D341Med (cell line): ENCODE data around the gene STRN4.
A peak's percentile ranks its signal among the peaks of the same experiment; 100 is the strongest.
"Not testable (repeated sequence)": the region's sequence is repeated elsewhere in the genome, so short reads cannot be mapped to it uniquely, and the experiment has no call there.

ENCODE experiments used
- DNase-seq: peaks from one replicate; pipeline ENCODE4 v3.0.0; 2012; ENCODE audit warnings: low spot score

Gene STRN4

GRCh38 chr19:46773018-46773399 lies 26.8 kb upstream of the STRN4 start:
- DNase-seq, result no peak

GRCh38 chr19:46772170-46773017 lies 26.1 kb upstream of the STRN4 start:
- no peak for DNase-seq

DNA sequence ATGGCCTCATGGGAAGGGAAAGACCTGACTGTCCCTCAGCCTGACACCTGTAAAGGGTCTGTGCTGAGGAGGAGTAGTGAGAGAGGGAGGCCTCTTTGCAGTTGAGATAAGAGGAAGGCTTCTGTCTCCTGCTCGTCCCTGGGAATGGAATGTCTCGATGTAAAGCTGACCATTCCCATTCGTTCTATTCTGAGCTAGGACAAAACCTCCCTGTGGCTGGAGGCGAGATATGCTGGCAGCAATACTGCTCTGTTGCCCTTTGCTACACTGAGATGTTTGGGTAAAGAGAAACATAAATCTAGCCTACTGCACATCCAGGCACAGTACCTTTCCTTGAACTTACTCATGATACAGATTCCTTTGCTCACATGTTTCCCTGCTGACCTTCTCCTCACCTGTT lies 22.5 kb upstream of the STRN4 start:
- DNase-seq, result not testable (repeated sequence)

GRCh38 chr19:46766569-46767317 lies 20.5 kb upstream of the STRN4 start:
- peak; percentile 77 for DNase-seq

GRCh38 chr19:46764817-46765291 lies 18.6 kb upstream of the STRN4 start:
- peak; percentile 11 for DNase-seq

GRCh38 chr19:46762245-46762890 lies 16.1 kb upstream of the STRN4 start:
- DNase-seq, result no peak

GRCh38 chr19:46761418-46761831 lies 15.2 kb upstream of the STRN4 start:
- DNase-seq, result no peak

DNA sequence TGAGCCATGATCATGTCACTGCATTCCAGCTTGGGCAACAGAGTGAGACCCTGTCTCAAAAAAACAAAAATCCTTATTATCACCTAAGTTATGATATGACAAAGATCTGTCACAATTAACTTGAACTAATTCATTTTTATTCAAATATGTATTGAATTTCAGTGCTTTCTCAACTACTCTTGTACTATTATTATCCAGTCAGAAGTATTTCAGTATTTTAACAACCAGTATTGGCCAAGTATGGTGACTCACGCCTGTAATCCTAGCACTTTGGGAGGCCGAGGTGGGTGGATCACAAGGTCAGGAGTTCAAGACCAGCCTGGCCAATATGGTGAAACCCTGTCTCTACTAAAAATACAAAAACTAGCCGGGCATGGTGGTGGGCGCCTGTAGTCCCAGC lies 14.6 kb upstream of the STRN4 start:
- DNase-seq, result not testable (repeated sequence)

DNA sequence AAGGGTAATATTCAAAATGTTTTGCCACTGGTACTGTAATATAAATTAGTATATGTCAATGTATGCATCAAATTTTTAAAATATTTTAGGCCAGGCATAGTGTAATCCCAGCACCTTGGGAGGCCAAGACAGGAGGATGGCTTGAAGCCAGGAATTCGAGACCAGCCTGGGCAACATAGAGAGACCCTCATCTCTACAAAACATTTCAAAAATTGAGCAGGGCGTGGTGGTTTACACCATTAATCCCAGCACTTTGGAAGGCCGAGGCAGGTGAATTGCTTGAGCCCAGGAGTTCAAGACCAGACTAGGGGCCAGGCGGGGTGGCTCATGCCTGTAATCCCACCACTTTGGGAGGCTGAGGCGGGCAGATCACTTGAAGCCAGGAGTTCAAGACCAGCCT lies 14.1 kb upstream of the STRN4 start:
- DNase-seq, result no peak

GRCh38 chr19:46759817-46760333 lies 13.6 kb upstream of the STRN4 start:
- peak; percentile 12 for DNase-seq

- no peak for DNase-seq
Observed at GRCh38 chr19:46759206-46759605, 13.0 kb upstream of the STRN4 start.

DNA sequence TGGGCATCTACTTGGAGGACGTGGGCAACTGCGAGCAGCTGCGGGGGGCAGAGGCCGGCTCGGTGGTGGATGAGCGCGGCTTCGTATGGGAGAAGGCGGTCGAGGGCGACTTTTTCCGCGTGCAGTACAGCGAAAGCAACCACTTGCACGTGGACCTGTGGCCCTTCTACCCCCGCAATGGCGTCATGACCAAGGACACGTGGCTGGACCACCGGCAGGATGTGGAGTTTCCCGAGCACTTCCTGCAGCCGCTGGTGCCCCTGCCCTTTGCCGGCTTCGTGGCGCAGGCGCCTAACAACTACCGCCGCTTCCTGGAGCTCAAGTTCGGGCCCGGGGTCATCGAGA lies 10.3 kb upstream of the STRN4 start:
- peak; percentile 20 for DNase-seq

DNA sequence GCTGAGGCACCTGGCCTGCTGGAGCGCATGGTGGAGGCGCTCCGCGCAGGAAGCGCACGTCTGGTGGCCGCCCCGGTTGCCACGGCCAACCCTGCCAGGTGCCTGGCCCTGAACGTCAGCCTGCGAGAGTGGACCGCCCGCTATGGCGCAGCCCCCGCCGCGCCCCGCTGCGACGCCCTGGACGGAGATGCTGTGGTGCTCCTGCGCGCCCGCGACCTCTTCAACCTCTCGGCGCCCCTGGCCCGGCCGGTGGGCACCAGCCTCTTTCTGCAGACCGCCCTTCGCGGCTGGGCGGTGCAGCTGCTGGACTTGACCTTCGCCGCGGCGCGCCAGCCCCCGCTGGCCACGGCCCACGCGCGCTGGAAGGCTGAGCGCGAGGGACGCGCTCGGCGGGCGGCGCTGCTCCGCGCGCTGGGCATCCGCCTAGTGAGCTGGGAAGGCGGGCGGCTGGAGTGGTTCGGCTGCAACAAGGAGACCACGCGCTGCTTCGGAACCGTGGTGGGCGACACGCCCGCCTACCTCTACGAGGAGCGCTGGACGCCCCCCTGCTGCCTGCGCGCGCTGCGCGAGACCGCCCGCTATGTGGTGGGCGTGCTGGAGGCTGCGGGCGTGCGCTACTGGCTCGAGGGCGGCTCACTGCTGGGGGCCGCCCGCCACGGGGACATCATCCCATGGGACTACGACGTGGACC lies 9.7 kb upstream of the STRN4 start:
- DNase-seq, result peak; percentile 30

DNA sequence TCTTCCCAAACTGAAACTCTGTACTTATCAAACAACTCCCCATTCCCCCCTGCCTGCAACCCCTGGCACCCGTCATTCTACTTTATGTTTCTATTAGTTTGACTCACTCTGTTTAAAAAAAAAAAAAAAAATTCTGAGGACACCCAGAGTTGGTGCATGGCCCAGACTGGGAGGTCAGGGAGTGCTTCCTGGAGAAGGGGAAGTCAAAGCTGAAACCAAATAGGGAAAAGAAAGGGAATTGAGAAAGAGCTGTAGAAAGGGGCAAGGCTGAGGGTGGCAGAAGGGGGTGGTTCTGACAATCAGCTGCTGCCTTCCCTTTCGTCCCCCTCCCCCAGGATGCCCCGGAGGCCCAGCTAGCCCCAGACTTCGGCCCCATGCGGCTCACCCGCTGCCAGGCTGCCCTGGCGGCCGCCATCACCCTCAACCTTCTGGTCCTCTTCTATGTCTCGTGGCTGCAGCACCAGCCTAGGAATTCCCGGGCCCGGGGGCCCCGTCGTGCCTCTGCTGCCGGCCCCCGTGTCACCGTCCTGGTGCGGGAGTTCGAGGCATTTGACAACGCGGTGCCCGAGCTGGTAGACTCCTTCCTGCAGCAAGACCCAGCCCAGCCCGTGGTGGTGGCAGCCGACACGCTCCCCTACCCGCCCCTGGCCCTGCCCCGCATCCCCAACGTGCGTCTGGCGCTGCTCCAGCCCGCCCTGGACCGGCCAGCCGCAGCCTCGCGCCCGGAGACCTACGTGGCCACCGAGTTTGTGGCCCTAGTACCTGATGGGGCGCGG lies 9.0 kb upstream of the STRN4 start:
- DNase-seq, result no peak

DNA sequence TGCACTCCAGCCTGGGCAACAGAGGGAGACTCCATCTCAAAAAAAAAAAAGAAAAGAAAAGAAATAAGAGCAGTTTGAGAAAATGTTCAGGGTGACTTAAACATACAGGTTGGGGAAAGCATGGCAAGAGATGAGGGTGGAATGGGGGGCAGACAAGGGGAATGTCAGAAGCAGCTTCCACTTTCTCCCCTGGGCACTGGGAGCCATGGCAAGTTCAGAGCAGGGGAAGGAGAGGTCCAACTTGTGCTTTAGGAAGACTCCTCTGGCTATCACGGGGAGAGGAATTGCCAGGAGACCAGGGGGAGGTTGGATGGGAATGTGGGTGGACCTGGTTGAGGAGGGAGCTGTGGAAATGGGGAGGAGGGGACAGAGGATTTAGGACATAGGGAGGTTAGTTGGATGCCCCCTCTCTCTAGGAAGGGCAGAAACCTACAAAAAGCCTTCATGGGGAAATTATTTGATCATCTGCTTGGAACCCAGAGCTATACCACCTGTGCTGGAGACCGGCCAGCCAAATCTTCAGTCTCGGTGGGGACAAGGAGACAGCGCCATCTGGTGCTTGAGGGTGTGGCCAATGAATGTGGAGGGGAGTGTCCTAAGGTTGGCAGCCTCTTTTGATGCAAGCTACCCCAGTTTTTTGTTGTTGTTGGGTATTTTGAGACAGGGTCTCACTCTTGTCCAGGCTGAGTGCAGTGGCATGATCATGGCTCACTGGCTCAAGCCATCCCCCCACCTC lies 7.3 kb upstream of the STRN4 start:
- peak; percentile 83 for DNase-seq

DNA sequence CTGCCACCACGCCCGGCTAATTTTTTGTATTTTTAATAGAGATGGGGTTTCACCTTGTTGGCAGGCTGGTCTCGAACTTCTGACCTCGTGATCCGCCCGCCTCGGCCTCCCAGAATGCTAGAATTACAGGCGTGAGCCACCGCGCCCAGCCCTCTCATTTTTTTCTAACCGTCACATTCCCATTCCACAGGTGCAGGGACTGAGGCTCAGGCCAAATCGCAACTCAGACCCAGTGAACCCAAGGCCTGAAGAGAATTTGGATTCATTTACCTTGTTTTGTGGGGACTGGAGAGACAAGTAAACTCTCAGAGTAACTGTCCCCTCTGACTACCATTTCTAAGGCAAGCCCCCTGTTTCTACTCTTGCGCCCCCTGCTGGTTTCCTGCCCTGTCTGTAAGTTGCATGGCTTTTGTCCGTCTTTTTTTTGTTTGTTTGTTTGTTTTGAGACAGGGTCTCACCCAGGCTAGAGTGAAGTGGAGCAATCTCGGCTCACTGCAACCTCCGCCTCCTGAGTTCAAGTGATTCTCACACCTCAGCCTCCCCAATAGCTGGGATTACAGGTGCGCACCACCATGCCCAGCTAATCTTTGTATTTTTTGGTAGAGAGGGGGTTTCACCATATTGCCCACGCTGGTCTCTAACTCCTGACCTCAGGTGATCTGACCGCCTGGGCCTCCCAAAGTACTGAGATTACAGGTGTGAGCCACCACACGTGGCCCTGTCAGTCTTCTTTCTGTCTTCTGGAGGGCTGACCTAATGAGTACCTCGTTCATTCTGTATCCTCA lies 2.3 kb upstream of the STRN4 start:
- DNase-seq, result peak; percentile 66

GRCh38 chr19:46745521-46746280 lies 549 bp downstream of the STRN4 start, which contains the start of gene FKRP:
Gene FKRP, plus strand, starts transcription at chr19:46746057. Its CDS starts 9,394 bp downstream, at chr19:46755451.
- peak; percentile 85 for DNase-seq

DNA sequence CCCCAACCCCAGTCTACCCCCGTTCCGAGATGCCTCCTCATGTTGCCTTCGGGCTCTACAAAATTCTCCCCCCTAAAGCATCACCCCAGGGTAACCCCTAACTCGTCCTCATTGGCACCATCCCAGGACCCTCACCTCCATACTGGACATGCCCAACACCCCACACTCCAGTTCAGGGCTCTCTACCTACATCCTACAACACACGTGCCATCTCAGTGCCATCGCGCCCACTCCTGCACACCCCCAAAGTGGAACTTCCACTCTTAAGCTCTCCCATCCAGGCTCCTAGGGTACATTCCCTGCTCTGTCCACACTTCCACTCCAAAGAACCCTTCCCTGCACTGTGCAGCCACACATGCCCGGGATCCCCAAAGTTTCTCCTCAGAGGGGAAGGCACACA lies 1.2 kb downstream of the STRN4 start:
- no peak for DNase-seq
